HL-60 (cell line): ENCODE results near the gene STIM2.

Source experiments
- DNase-seq, 2 experiments: peaks; one replicate each; pipeline ENCODE4 v3.0.0-alpha.2; 2010 to 2020; ENCODE audit warnings: low read depth in 1 of 2, low spot score in 1 of 2
- H3K27ac ChIP-seq: fragments of 250-450 bp; sonication (Bioruptor Pico); replicated peaks from 2 replicates; pipeline ENCODE4 v1.5.1; 2020; ENCODE audit warnings: mild to moderate bottlenecking, moderate library complexity
- H3K27me3 ChIP-seq: fragments of 250-450 bp; sonication (Bioruptor Pico); 2 replicates; pipeline ENCODE4 v1.5.1; 2021; ENCODE audit warnings: mild to moderate bottlenecking, moderate library complexity; ENCODE audit not compliant: insufficient read depth, poor library complexity, severe bottlenecking
- H3K4me3 ChIP-seq: replicated peaks from 2 replicates; pipeline ENCODE4 v1.5.1; 2011; ENCODE audit warnings: mild to moderate bottlenecking, control low read depth, low read length; ENCODE audit not compliant: insufficient read depth
- CTCF ChIP-seq: IDR thresholded peaks from one replicate; pipeline ENCODE4 v1.5.1; 2011; ENCODE audit warnings: low read length, control low read depth, inconsistent platforms; ENCODE audit not compliant: insufficient read depth
- GABPA ChIP-seq: IDR thresholded peaks from 2 replicates; pipeline ENCODE4 v1.6.1; 2012; ENCODE audit warnings: low read depth
- POLR2AphosphoS5 ChIP-seq: IDR thresholded peaks from 2 replicates; pipeline ENCODE4 v1.6.1; 2012; ENCODE audit warnings: low read depth
- SPI1 ChIP-seq: IDR thresholded peaks from 2 replicates; pipeline ENCODE4 v1.6.1; 2012; ENCODE audit warnings: low read depth, mild to moderate bottlenecking, borderline replicate concordance
- TF ChIP-seq, protein P1 (sequence below): IDR thresholded peaks from 2 replicates; pipeline ENCODE4 v1.6.1; 2012; ENCODE audit warnings: low read depth; ENCODE audit not compliant: insufficient replicate concordance

STIM2 gene

GRCh38 chr4:26819478-26820095, 41.1 kb upstream of the STIM2 start:
- Histone ChIP-seq H3K27me3 (no peaks in the 10 kb centered on the region), H3K27ac (no peak overlapping the region), H3K4me3 (no peak overlapping the region)
- TF ChIP-seq POLR2AphosphoS5, result no peak
- TF ChIP-seq SPI1, result no peak
- TF ChIP-seq GABPA, result no peak
- TF ChIP-seq, protein P1, sequence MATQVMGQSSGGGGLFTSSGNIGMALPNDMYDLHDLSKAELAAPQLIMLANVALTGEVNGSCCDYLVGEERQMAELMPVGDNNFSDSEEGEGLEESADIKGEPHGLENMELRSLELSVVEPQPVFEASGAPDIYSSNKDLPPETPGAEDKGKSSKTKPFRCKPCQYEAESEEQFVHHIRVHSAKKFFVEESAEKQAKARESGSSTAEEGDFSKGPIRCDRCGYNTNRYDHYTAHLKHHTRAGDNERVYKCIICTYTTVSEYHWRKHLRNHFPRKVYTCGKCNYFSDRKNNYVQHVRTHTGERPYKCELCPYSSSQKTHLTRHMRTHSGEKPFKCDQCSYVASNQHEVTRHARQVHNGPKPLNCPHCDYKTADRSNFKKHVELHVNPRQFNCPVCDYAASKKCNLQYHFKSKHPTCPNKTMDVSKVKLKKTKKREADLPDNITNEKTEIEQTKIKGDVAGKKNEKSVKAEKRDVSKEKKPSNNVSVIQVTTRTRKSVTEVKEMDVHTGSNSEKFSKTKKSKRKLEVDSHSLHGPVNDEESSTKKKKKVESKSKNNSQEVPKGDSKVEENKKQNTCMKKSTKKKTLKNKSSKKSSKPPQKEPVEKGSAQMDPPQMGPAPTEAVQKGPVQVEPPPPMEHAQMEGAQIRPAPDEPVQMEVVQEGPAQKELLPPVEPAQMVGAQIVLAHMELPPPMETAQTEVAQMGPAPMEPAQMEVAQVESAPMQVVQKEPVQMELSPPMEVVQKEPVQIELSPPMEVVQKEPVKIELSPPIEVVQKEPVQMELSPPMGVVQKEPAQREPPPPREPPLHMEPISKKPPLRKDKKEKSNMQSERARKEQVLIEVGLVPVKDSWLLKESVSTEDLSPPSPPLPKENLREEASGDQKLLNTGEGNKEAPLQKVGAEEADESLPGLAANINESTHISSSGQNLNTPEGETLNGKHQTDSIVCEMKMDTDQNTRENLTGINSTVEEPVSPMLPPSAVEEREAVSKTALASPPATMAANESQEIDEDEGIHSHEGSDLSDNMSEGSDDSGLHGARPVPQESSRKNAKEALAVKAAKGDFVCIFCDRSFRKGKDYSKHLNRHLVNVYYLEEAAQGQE, result no peak
- no peak for TF ChIP-seq CTCF
- no peak for DNase-seq

- no peak for TF ChIP-seq GABPA
- TF ChIP-seq CTCF, result no peak
- TF ChIP-seq POLR2AphosphoS5, result no peak
- TF ChIP-seq, protein P1, result no peak
- TF ChIP-seq SPI1, result no peak
- H3K4me3 ChIP-seq, result no peak overlapping the region
- H3K27me3 ChIP-seq, result no peaks in the 10 kb centered on the region
- DNase-seq, result no peak
- no peak overlapping the region for H3K27ac ChIP-seq
Measured at GRCh38 chr4:26820346-26820745, 40.3 kb upstream of the STIM2 start.

- Histone ChIP-seq H3K4me3 (no peak overlapping the region), H3K27me3 (no peaks in the 10 kb centered on the region), H3K27ac (no peak overlapping the region)
- no peak for TF ChIP-seq SPI1
- no peak for TF ChIP-seq POLR2AphosphoS5
- TF ChIP-seq, protein P1, result no peak
- no peak for TF ChIP-seq GABPA
- TF ChIP-seq CTCF, result no peak
- DNase-seq, result no peak
Measured at GRCh38 chr4:26821031-26821430, 39.6 kb upstream of the STIM2 start.
